Mesothelial cell of epicardium (in vitro differentiated cells): ENCODE data around the gene MED16. TPM values are rescaled to one million over a fixed set of nuclear protein-coding genes. Genes with fewer than 3 reads are reported as not detected.

Experiments
- DNase-seq, 2 experiments: peaks; one replicate each; pipeline ENCODE4 v3.0.0; 2021; ENCODE audit warnings: low spot score in 2 of 2; ENCODE audit not compliant: unreplicated experiment in 2 of 2
- H3K27ac Mint-ChIP-seq: 2 replicates; pipeline ENCODE4 v1.8.0; 2021; ENCODE audit warnings: mixed read lengths
- H3K27me3 Mint-ChIP-seq: 2 replicates; pipeline ENCODE4 v1.8.0; 2021; ENCODE audit warnings: low read depth, mixed read lengths
- H3K36me3 Mint-ChIP-seq: 2 replicates; pipeline ENCODE4 v1.8.0; 2021; ENCODE audit warnings: mixed read lengths
- H3K4me1 Mint-ChIP-seq: 2 replicates; pipeline ENCODE4 v1.8.0; 2021; ENCODE audit warnings: mixed read lengths
- H3K4me3 Mint-ChIP-seq: 2 replicates; pipeline ENCODE4 v1.8.0; 2021; ENCODE audit warnings: mild to moderate bottlenecking, moderate library complexity, mixed read lengths
- H3K9me3 Mint-ChIP-seq: 2 replicates; pipeline ENCODE4 v1.8.0; 2021; ENCODE audit warnings: mixed read lengths
- CTCF ChIP-seq: fragments of 200-600 bp; sonication (generic); IDR thresholded peaks from one replicate; pipeline ENCODE4 v1.5.0; 2021; ENCODE audit warnings: antibody characterized with exemption; ENCODE audit not compliant: unreplicated experiment
- total RNA-seq: library from RNA; stranded (reverse); gene quantifications from 3 replicates; pipeline ENCODE4 v1.2.1, GENCODE V29; 2021

The MED16 gene
- total RNA-seq, 1 donor from 2014 or later = 79.8 TPM

GRCh38 chr19:834216-834615 is 58.8 kb downstream of the MED16 start:
- no peaks in the 10 kb centered on the region for H3K27me3 Mint-ChIP-seq
- no peaks in the 10 kb centered on the region for H3K4me1 Mint-ChIP-seq
- no peak for DNase-seq
- no peak for TF ChIP-seq CTCF
- no peaks in the 10 kb centered on the region for H3K9me3 Mint-ChIP-seq
- no peak overlapping the region for H3K4me3 Mint-ChIP-seq
- H3K36me3 Mint-ChIP-seq = no peaks in the 10 kb centered on the region
- no peak overlapping the region for H3K27ac Mint-ChIP-seq

- H3K27me3 Mint-ChIP-seq = no peaks in the 10 kb centered on the region
- no peaks in the 10 kb centered on the region for H3K9me3 Mint-ChIP-seq
- DNase-seq = no peak
- TF ChIP-seq CTCF = no peak
- no peaks in the 10 kb centered on the region for H3K36me3 Mint-ChIP-seq
- no peak overlapping the region for H3K27ac Mint-ChIP-seq
- no peaks in the 10 kb centered on the region for H3K4me1 Mint-ChIP-seq
- H3K4me3 Mint-ChIP-seq = no peak overlapping the region
These were observed 61.3 kb downstream of the MED16 start for GRCh38 chr19:831407-832369.

GRCh38 chr19:829129-829758 is 63.7 kb downstream of the MED16 start:
- Mint-ChIP-seq H3K4me3 (no peak overlapping the region), H3K9me3 (no peaks in the 10 kb centered on the region), H3K27ac (no peak overlapping the region), H3K4me1 (no peaks in the 10 kb centered on the region), H3K27me3 (no peaks in the 10 kb centered on the region), H3K36me3 (no peaks in the 10 kb centered on the region)
- DNase-seq = no peak
- no peak for TF ChIP-seq CTCF

- H3K27ac Mint-ChIP-seq = no peak within 1 kb of the TSS
These were observed 65.2 kb downstream of the MED16 start, which contains the start of gene AZU1 for GRCh38 chr19:827710-828321. Gene AZU1 (plus strand): TSS chr19:827837. CDS start chr19:827847, 10 bp downstream.

More at GRCh38 chr19:827710-828321, 65.2 kb downstream of the MED16 start, which contains the start of gene AZU1:
- H3K4me3 Mint-ChIP-seq = no peak within 1 kb of the TSS
- no peaks in the 10 kb centered on the region for H3K27me3 Mint-ChIP-seq
- no peaks in the 10 kb centered on the region for H3K36me3 Mint-ChIP-seq
- H3K9me3 Mint-ChIP-seq = no peaks in the 10 kb centered on the region
- DNase-seq = no peak
- TF ChIP-seq CTCF = no peak
- H3K4me1 Mint-ChIP-seq = peaks cover 6% of the 10 kb centered on the region
